ENCODE measurements around the gene PITPNC1.

GRCh38 chr17:67376415-67376736 lies 705 bp upstream of the PITPNC1 start:
- TF ChIP-seq CTCF (IDR thresholded peaks at IDR 0.05), result no peak
- TF ChIP-seq ZFX (IDR thresholded peaks at IDR 0.05; ENCODE audit: borderline replicate concordance), result no peak
